PC-9 (cell line): ENCODE measurements around the gene PATE4.

Source experiments
- EZH2 ChIP-seq: fragments of 200-600 bp; sonication (generic); IDR thresholded peaks from 2 replicates; pipeline ENCODE4 v1.8.0; 2017; ENCODE audit warnings: antibody characterized with exemption, low read depth
- TF ChIP-seq, protein P1 (sequence below): fragments of 200-600 bp; sonication (generic); conservative IDR thresholded peaks from 2 replicates; pipeline ENCODE4 v1.6.1; 2017; ENCODE audit warnings: mixed run types, antibody characterized with exemption, mild to moderate bottlenecking, moderate library complexity

DNA sequence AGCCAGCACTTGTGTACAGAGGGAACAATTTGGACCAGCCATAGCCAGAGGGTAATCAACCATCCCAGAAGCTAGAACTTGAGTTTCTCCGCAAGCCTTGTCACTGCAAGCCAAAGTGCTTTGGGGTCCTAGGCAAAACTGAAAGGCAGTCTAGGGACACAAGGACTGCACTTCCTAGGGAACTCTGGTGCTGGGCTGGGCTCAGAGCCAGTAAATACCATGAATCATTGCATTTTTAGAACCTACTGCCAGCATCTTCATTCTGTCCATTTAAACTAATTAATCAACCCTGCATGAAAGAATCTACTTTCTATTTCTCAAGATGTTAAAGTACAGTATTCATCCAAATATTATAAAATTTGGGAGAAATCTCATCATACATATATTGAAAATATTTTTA is 25.2 kb upstream of the PATE4 start:
- TF ChIP-seq, protein P1, sequence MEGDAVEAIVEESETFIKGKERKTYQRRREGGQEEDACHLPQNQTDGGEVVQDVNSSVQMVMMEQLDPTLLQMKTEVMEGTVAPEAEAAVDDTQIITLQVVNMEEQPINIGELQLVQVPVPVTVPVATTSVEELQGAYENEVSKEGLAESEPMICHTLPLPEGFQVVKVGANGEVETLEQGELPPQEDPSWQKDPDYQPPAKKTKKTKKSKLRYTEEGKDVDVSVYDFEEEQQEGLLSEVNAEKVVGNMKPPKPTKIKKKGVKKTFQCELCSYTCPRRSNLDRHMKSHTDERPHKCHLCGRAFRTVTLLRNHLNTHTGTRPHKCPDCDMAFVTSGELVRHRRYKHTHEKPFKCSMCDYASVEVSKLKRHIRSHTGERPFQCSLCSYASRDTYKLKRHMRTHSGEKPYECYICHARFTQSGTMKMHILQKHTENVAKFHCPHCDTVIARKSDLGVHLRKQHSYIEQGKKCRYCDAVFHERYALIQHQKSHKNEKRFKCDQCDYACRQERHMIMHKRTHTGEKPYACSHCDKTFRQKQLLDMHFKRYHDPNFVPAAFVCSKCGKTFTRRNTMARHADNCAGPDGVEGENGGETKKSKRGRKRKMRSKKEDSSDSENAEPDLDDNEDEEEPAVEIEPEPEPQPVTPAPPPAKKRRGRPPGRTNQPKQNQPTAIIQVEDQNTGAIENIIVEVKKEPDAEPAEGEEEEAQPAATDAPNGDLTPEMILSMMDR: no peak
- no peak for TF ChIP-seq EZH2
